Measurements from ENCODE around the gene KLHDC8A. TPM values are rescaled to one million over a fixed set of nuclear protein-coding genes. Genes with fewer than 3 reads are reported as not detected.

Gene KLHDC8A
- total RNA-seq, 1 donor, result not detected

DNA sequence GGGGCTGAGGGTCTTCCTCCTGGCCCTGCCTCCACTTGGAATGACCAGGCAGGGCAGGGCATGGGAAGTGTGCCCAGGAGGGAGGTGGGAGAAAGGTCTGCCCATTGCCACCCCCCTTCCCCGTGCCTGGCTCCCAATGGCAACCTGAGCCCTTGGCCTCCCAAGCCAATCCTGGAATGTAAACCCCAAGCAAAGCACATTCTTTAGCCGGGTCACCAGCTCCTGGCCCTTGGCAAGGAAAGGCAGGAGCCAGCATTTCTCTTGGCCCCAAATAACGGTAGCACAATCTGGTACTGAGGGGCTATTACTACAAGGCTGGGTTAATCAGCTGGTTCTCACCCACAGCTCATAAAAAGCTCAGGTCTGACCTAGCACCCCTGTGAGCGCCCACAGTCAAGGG is 28.2 kb downstream of the KLHDC8A start:
- TF ChIP-seq, protein P1, sequence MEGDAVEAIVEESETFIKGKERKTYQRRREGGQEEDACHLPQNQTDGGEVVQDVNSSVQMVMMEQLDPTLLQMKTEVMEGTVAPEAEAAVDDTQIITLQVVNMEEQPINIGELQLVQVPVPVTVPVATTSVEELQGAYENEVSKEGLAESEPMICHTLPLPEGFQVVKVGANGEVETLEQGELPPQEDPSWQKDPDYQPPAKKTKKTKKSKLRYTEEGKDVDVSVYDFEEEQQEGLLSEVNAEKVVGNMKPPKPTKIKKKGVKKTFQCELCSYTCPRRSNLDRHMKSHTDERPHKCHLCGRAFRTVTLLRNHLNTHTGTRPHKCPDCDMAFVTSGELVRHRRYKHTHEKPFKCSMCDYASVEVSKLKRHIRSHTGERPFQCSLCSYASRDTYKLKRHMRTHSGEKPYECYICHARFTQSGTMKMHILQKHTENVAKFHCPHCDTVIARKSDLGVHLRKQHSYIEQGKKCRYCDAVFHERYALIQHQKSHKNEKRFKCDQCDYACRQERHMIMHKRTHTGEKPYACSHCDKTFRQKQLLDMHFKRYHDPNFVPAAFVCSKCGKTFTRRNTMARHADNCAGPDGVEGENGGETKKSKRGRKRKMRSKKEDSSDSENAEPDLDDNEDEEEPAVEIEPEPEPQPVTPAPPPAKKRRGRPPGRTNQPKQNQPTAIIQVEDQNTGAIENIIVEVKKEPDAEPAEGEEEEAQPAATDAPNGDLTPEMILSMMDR (IDR thresholded peaks at IDR 0.05; ENCODE audit: extremely low read depth, low read depth, low read length), result no peak
- Histone ChIP-seq H3K27me3 (ENCODE audit: insufficient read depth, low read length) (peaks cover 29% of the 10 kb centered on the region), H3K79me2 (ENCODE audit: insufficient read depth, low read length) (no peaks in the 10 kb centered on the region), H3K4me2 (ENCODE audit: insufficient read depth, low read length) (no peak overlapping the region), H3K9me3 (ENCODE audit: low read depth, low read length) (no peaks in the 10 kb centered on the region), H3K4me3 (ENCODE audit: insufficient read depth, low read length) (no peak overlapping the region), H2AFZ (ENCODE audit: low read length) (no peak overlapping the region), H3K36me3 (ENCODE audit: insufficient read depth, low read length) (no peaks in the 10 kb centered on the region), H4K20me1 (ENCODE audit: insufficient read depth, low read length) (no peaks in the 10 kb centered on the region), H3K27ac (ENCODE audit: low read depth, low read length) (no peak overlapping the region), H3K4me1 (ENCODE audit: insufficient read depth, low read length) (peaks cover 7% of the 10 kb centered on the region)
- no peak for DNase-seq (ENCODE audit: insufficient read length, low spot score, missing footprints)

- H3K79me2 ChIP-seq (ENCODE audit: insufficient read depth, low read length), result no peaks in the 10 kb centered on the region
- H3K36me3 ChIP-seq (ENCODE audit: insufficient read depth, low read length), result no peaks in the 10 kb centered on the region
- no peak overlapping the region for H3K4me3 ChIP-seq (ENCODE audit: insufficient read depth, low read length)
- H3K4me2 ChIP-seq (ENCODE audit: insufficient read depth, low read length), result no peak overlapping the region
- no peaks in the 10 kb centered on the region for H4K20me1 ChIP-seq (ENCODE audit: insufficient read depth, low read length)
- no peak for DNase-seq (ENCODE audit: insufficient read length, low spot score, missing footprints)
- H3K9me3 ChIP-seq (ENCODE audit: low read depth, low read length), result no peaks in the 10 kb centered on the region
- peaks cover 29% of the 10 kb centered on the region for H3K27me3 ChIP-seq (ENCODE audit: insufficient read depth, low read length)
- no peak overlapping the region for H3K27ac ChIP-seq (ENCODE audit: low read depth, low read length)
- H2AFZ ChIP-seq (ENCODE audit: low read length), result no peak overlapping the region
- H3K4me1 ChIP-seq (ENCODE audit: insufficient read depth, low read length), result peaks cover 8% of the 10 kb centered on the region
- TF ChIP-seq, protein P1 (IDR thresholded peaks at IDR 0.05; ENCODE audit: extremely low read depth, low read depth, low read length), result no peak
These were observed 29.8 kb downstream of the KLHDC8A start for GRCh38 chr1:205326812-205327466.

DNA sequence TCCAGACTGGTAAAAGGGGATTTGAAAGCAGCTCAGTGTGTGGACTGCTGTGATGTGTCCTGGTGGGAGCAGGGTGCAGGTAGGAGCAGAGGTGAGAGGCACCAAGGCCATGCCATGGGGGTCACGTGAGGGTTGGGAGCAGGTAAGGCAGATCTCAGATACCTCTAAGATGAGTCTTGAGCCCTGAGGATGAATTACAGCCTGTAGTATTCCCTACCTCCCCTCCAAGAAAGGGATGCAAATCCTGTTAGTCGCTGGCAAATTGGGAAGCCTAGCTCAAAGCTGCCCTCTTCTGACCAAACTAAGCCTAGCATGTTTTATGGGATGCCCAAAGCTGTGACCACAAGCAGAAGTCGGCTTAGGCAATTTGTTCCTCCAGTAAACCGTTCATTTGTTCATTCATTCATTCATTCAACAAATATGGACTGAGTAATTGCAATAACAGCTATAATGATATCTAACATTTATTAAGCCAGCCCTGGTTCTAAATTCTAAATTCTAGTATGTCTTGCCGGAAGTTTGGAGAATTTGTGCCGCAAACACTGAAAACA is 31.3 kb downstream of the KLHDC8A start:
- Histone ChIP-seq H3K4me1 (ENCODE audit: insufficient read depth, low read length) (peaks cover 15% of the 10 kb centered on the region), H3K9me3 (ENCODE audit: low read depth, low read length) (no peaks in the 10 kb centered on the region), H3K4me2 (ENCODE audit: insufficient read depth, low read length) (no peak overlapping the region), H3K4me3 (ENCODE audit: insufficient read depth, low read length) (no peak overlapping the region), H3K27ac (ENCODE audit: low read depth, low read length) (no peak overlapping the region), H3K27me3 (ENCODE audit: insufficient read depth, low read length) (peaks cover 23% of the 10 kb centered on the region), H3K36me3 (ENCODE audit: insufficient read depth, low read length) (no peaks in the 10 kb centered on the region), H4K20me1 (ENCODE audit: insufficient read depth, low read length) (no peaks in the 10 kb centered on the region), H3K79me2 (ENCODE audit: insufficient read depth, low read length) (peaks cover 12% of the 10 kb centered on the region), H2AFZ (ENCODE audit: low read length) (no peak overlapping the region)
- DNase-seq (ENCODE audit: insufficient read length, low spot score, missing footprints), result peak; percentile 88
- TF ChIP-seq, protein P1 (IDR thresholded peaks at IDR 0.05; ENCODE audit: extremely low read depth, low read depth, low read length), result peak; percentile 71

- Histone ChIP-seq H3K36me3 (ENCODE audit: insufficient read depth, low read length) (no peaks in the 10 kb centered on the region), H3K79me2 (ENCODE audit: insufficient read depth, low read length) (peaks cover 17% of the 10 kb centered on the region), H4K20me1 (ENCODE audit: insufficient read depth, low read length) (peaks cover 2% of the 10 kb centered on the region), H3K4me3 (ENCODE audit: insufficient read depth, low read length) (no peak overlapping the region), H3K4me2 (ENCODE audit: insufficient read depth, low read length) (no peak overlapping the region), H3K27me3 (ENCODE audit: insufficient read depth, low read length) (peaks cover 17% of the 10 kb centered on the region), H3K9me3 (ENCODE audit: low read depth, low read length) (no peaks in the 10 kb centered on the region), H2AFZ (ENCODE audit: low read length) (no peak overlapping the region), H3K4me1 (ENCODE audit: insufficient read depth, low read length) (peaks cover 19% of the 10 kb centered on the region), H3K27ac (ENCODE audit: low read depth, low read length) (no peak overlapping the region)
- TF ChIP-seq, protein P1 (IDR thresholded peaks at IDR 0.05; ENCODE audit: extremely low read depth, low read depth, low read length), result no peak
- no peak for DNase-seq (ENCODE audit: insufficient read length, low spot score, missing footprints)
These were observed 31.9 kb downstream of the KLHDC8A start for GRCh38 chr1:205324781-205325180.
